GM23338 (cell line): ENCODE results near the gene KIF3C. TPM values are rescaled to one million over a fixed set of nuclear protein-coding genes. Genes with fewer than 3 reads are reported as not detected.
"Not testable (repeated sequence)": the region's sequence is repeated elsewhere in the genome, so short reads cannot be mapped to it uniquely, and the experiment has no call there.

Experiments
- ATAC-seq: fragments of 200-7000 bp; cut with Tn5 transposase; 3 replicates; pipeline ENCODE4 v1.9.1; 2020
- DNase-seq: peaks from one replicate; pipeline ENCODE4 v3.0.0-alpha.2; 2015; ENCODE audit warnings: low spot score
- H2AFZ ChIP-seq: fragments of 200-600 bp; sonication (generic); 2 replicates; pipeline ENCODE4 v1.8.0; 2016; ENCODE audit warnings: antibody characterized with exemption, mild to moderate bottlenecking, moderate library complexity
- H3F3A ChIP-seq: fragments of 200-600 bp; sonication (generic); replicated peaks from 2 replicates; pipeline ENCODE4 v1.8.0; 2017; ENCODE audit warnings: antibody characterized with exemption, mixed run types, low read depth
- H3K27ac ChIP-seq: fragments of 200-600 bp; sonication (generic); 2 replicates; pipeline ENCODE4 v1.6.1; 2016; ENCODE audit warnings: low read depth
- H3K27me3 ChIP-seq: fragments of 200-600 bp; sonication (generic); 2 replicates; pipeline ENCODE4 v1.8.0; 2016; ENCODE audit warnings: mild to moderate bottlenecking, mixed run types, moderate library complexity; ENCODE audit not compliant: insufficient read depth
- H3K36me3 ChIP-seq: fragments of 200-600 bp; sonication (generic); 2 replicates; pipeline ENCODE4 v1.8.0; 2016; ENCODE audit warnings: mild to moderate bottlenecking; ENCODE audit not compliant: insufficient read depth
- H3K4me1 ChIP-seq: fragments of 200-600 bp; sonication (generic); 2 replicates; pipeline ENCODE4 v1.8.0; 2016; ENCODE audit warnings: mild to moderate bottlenecking, moderate library complexity; ENCODE audit not compliant: insufficient read depth
- H3K4me2 ChIP-seq: fragments of 200-600 bp; sonication (generic); 2 replicates; pipeline ENCODE4 v1.7.1; 2017; ENCODE audit warnings: mixed run types
- H3K4me3 ChIP-seq: fragments of 200-600 bp; sonication (generic); 2 replicates; pipeline ENCODE4 v1.6.1; 2016; ENCODE audit warnings: mixed run types
- H3K79me2 ChIP-seq: fragments of 200-600 bp; sonication (generic); replicated peaks from 2 replicates; pipeline ENCODE4 v1.8.0; 2017; ENCODE audit warnings: mild to moderate bottlenecking; ENCODE audit not compliant: insufficient read depth
- H3K9me2 ChIP-seq: fragments of 200-600 bp; sonication (generic); 2 replicates; pipeline ENCODE4 v1.8.0; 2017; ENCODE audit not compliant: insufficient read depth
- H4K20me1 ChIP-seq: fragments of 200-600 bp; sonication (generic); replicated peaks from 2 replicates; pipeline ENCODE4 v1.8.0; 2017; ENCODE audit warnings: mild to moderate bottlenecking; ENCODE audit not compliant: insufficient read depth
- H3K27ac Mint-ChIP-seq: 2 replicates; pipeline ENCODE4 v1.8.0; 2020; ENCODE audit warnings: inconsistent platforms, mild to moderate bottlenecking, moderate library complexity, mixed read lengths
- H3K27me3 Mint-ChIP-seq: 3 replicates; pipeline ENCODE4 v1.8.0; 2022; ENCODE audit warnings: low read depth, mild to moderate bottlenecking, moderate library complexity, mixed read lengths, inconsistent platforms; ENCODE audit not compliant: insufficient read depth, poor library complexity
- H3K36me3 Mint-ChIP-seq: 3 replicates; pipeline ENCODE4 v1.8.0; 2021; ENCODE audit warnings: low read depth, mild to moderate bottlenecking, inconsistent platforms, moderate library complexity, mixed read lengths
- H3K4me1 Mint-ChIP-seq: 3 replicates; pipeline ENCODE4 v1.8.0; 2020; ENCODE audit warnings: mild to moderate bottlenecking, inconsistent platforms, mixed read lengths
- H3K4me3 Mint-ChIP-seq: 3 replicates; pipeline ENCODE4 v1.8.0; 2021; ENCODE audit warnings: moderate library complexity, mild to moderate bottlenecking, inconsistent platforms, mixed read lengths
- H3K9me3 Mint-ChIP-seq: 3 replicates; pipeline ENCODE4 v1.8.0; 2020; ENCODE audit warnings: moderate library complexity, mild to moderate bottlenecking, inconsistent platforms, mixed read lengths
- CREB1 ChIP-seq: fragments of 250-450 bp; sonication (Bioruptor Pico); IDR thresholded peaks from 2 replicates; pipeline ENCODE4 v1.5.0; 2020; ENCODE audit warnings: low read depth, mild to moderate bottlenecking, moderate library complexity
- NANOG ChIP-seq: IDR thresholded peaks from 2 replicates; pipeline ENCODE4 v1.6.1; 2016; ENCODE audit warnings: antibody characterized with exemption, borderline replicate concordance
- polyA plus RNA-seq: library from polyadenylated mRNA; unstranded; fragments of >200 nt; fragmentation: Nextera tagmentation; extraction: Ambion mirVana; gene quantifications from 2 replicates; pipeline ENCODE4 v1.2.1, GENCODE V29; 2016
- total RNA-seq: library from RNA; depleted of rRNA; stranded (reverse); fragments of >200 nt; shearing (Covaris generic); gene quantifications from 2 replicates; pipeline ENCODE4 v1.2.3, GENCODE V29; 2014
- TF ChIP-seq, protein P1 (sequence below), 2 experiments: fragments of 200-600 bp in 1 of 2; sonication (generic) in 1 of 2; conservative IDR thresholded peaks; 2 replicates each; pipeline versions ENCODE4 v1.5.1 to v1.6.1; 2016 to 2017; ENCODE audit warnings: antibody characterized with exemption in 2 of 2, low read depth in 2 of 2, mild to moderate bottlenecking in 2 of 2, moderate library complexity in 1 of 2

The KIF3C gene
- total and polyA plus RNA-seq, 2 experiments from 2014 or later, result 14.9 to 40.0 TPM

GRCh38 chr2:25999406-25999805 is 17.1 kb upstream of the KIF3C start:
- H3K79me2 ChIP-seq, H3K9me2 ChIP-seq, H3K4me2 ChIP-seq, H3K4me1 ChIP-seq, H3K36me3 ChIP-seq, H3K9me3 Mint-ChIP-seq, H3K36me3 Mint-ChIP-seq, DNase-seq, H3K4me1 Mint-ChIP-seq, H4K20me1 ChIP-seq, H3F3A ChIP-seq, H3K4me3 ChIP-seq, ATAC-seq, H3K4me3 Mint-ChIP-seq, H3K27ac ChIP-seq, H3K27me3 ChIP-seq: not testable (repeated sequence)
- H3K27ac Mint-ChIP-seq, result peak overlapping the region; percentile 60; the same call in 1 of the 2 replicates
- peak overlapping the region; percentile 66; the same call in 1 of the 2 replicates for H2AFZ ChIP-seq
- H3K27me3 Mint-ChIP-seq, result peaks cover 11% of the 10 kb centered on the region

DNA sequence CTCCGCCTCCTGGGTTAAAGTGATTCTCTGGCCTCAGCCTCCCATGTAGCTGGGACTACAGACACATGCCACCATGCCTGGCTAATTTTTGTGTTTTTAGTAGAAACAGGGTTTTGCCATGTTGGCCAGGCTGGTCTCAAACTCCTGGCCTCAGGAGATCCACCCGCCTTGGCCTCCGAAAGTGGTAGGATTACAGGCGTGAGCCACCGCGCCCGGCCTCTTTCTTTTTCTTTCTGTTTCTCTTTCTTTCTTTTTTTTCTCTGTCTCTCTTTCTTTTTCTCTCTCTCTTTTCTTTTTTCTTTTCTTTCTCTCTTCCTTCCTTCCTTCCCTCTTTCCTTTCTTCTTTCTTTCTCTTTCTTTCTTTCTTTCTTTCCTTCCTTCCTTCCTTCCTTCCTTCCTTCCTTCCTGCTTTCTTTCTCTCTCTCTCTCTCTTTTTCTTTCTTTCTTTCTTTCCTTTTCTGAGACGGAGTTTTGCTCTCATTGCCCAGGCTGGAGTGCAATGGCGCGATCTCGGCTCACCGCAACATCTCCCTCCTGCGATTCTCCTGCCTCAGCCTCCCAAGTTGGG is 16.6 kb upstream of the KIF3C start:
- peak overlapping the region; percentile 60; the same call in 1 of the 2 replicates for H3K27ac Mint-ChIP-seq
- not testable (repeated sequence) for H3K4me1 Mint-ChIP-seq, H3K9me2 ChIP-seq, H3K27me3 ChIP-seq, H3K36me3 ChIP-seq, DNase-seq, H4K20me1 ChIP-seq, H3K4me3 ChIP-seq, H3K4me2 ChIP-seq, H3K79me2 ChIP-seq, H3K9me3 Mint-ChIP-seq, H3F3A ChIP-seq, H3K4me1 ChIP-seq, H3K36me3 Mint-ChIP-seq, ATAC-seq, H3K27ac ChIP-seq, H3K4me3 Mint-ChIP-seq
- H2AFZ ChIP-seq, result 0 out of 2 replicates have a peak overlapping the region, but pooled peaks have one; percentile 66
- H3K27me3 Mint-ChIP-seq, result peaks cover 11% of the 10 kb centered on the region

GRCh38 chr2:25996844-25997243 is 14.5 kb upstream of the KIF3C start:
- DNase-seq, result no peak
- peaks cover 6% of the 10 kb centered on the region for H3K4me1 Mint-ChIP-seq
- H3K36me3 Mint-ChIP-seq, result no peaks in the 10 kb centered on the region
- no peaks in the 10 kb centered on the region for H3K36me3 ChIP-seq
- H3K4me2 ChIP-seq, result no peak overlapping the region
- H3K27me3 Mint-ChIP-seq, result peaks cover 10% of the 10 kb centered on the region
- H3K4me3 ChIP-seq, result no peak overlapping the region
- no peak overlapping the region for H3K4me3 Mint-ChIP-seq
- no peaks in the 10 kb centered on the region for H3F3A ChIP-seq
- H2AFZ ChIP-seq, result no peak overlapping the region
- H3K9me3 Mint-ChIP-seq, result no peaks in the 10 kb centered on the region
- no peaks in the 10 kb centered on the region for H4K20me1 ChIP-seq
- no peak overlapping the region for H3K27ac Mint-ChIP-seq
- H3K27ac ChIP-seq, result no peak overlapping the region
- no peaks in the 10 kb centered on the region for H3K9me2 ChIP-seq
- no peaks in the 10 kb centered on the region for H3K27me3 ChIP-seq
- H3K79me2 ChIP-seq, result no peaks in the 10 kb centered on the region
- TF ChIP-seq, protein P1, sequence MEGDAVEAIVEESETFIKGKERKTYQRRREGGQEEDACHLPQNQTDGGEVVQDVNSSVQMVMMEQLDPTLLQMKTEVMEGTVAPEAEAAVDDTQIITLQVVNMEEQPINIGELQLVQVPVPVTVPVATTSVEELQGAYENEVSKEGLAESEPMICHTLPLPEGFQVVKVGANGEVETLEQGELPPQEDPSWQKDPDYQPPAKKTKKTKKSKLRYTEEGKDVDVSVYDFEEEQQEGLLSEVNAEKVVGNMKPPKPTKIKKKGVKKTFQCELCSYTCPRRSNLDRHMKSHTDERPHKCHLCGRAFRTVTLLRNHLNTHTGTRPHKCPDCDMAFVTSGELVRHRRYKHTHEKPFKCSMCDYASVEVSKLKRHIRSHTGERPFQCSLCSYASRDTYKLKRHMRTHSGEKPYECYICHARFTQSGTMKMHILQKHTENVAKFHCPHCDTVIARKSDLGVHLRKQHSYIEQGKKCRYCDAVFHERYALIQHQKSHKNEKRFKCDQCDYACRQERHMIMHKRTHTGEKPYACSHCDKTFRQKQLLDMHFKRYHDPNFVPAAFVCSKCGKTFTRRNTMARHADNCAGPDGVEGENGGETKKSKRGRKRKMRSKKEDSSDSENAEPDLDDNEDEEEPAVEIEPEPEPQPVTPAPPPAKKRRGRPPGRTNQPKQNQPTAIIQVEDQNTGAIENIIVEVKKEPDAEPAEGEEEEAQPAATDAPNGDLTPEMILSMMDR (conservative IDR thresholded peaks at IDR 0.05; ENCODE audit: low read depth in 2 of 2), result no peak
- TF ChIP-seq CREB1 (CRISPR knock-in tag), result no peak
- TF ChIP-seq NANOG, result no peak
- ATAC-seq, result no peak
- H3K4me1 ChIP-seq, result no peaks in the 10 kb centered on the region; the same call in 1 of the 2 replicates
